ENCODE measurements around the gene MAP7D1.

DNA sequence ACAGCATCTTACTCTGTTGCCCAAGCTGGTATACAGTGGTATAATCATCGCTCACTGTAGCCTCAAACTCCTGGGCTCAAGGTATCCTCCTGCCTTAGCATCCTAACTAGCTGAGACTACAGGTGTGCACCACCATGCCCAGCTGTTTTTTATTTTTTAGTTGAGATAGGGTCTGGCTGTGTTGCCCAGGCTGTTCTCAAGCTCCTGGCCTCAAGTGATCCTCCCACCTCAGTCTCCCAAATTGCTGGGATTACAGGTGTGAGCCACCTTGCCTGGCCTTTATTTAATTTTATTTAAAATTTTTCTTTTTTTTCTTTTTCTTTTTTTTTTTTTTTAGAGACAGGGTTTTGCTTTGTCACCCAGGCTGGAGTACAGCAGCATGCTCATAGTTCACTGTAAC, 9.2 kb downstream of the MAP7D1 start:
- TF ChIP-seq, protein P1, sequence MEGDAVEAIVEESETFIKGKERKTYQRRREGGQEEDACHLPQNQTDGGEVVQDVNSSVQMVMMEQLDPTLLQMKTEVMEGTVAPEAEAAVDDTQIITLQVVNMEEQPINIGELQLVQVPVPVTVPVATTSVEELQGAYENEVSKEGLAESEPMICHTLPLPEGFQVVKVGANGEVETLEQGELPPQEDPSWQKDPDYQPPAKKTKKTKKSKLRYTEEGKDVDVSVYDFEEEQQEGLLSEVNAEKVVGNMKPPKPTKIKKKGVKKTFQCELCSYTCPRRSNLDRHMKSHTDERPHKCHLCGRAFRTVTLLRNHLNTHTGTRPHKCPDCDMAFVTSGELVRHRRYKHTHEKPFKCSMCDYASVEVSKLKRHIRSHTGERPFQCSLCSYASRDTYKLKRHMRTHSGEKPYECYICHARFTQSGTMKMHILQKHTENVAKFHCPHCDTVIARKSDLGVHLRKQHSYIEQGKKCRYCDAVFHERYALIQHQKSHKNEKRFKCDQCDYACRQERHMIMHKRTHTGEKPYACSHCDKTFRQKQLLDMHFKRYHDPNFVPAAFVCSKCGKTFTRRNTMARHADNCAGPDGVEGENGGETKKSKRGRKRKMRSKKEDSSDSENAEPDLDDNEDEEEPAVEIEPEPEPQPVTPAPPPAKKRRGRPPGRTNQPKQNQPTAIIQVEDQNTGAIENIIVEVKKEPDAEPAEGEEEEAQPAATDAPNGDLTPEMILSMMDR (conservative IDR thresholded peaks at IDR 0.05; ENCODE audit: low read depth, low read length): no peak
- no peak for TF ChIP-seq EZH2 (IDR thresholded peaks at IDR 0.05; ENCODE audit: borderline replicate concordance, low read depth, low read length, poor library complexity, severe bottlenecking)

All from A673 (cell line).